GM19438 (cell line): Measurements from ENCODE around the gene ADK.

Experiments
- ATAC-seq: cut with Tn5 transposase; IDR thresholded peaks from one replicate; pipeline ENCODE4 v1.9.1; 2021; ENCODE audit warnings: low read depth; ENCODE audit not compliant: unreplicated experiment

ADK gene

GRCh38 chr10:74231375-74231774 lies 80.4 kb downstream of the ADK start:
- no peak for ATAC-seq

GRCh38 chr10:74233281-74233680 lies 82.3 kb downstream of the ADK start:
- ATAC-seq = no peak

- ATAC-seq = no peak
These were observed 83.5 kb downstream of the ADK start for GRCh38 chr10:74234569-74234968.

- ATAC-seq = no peak
These were observed 87.0 kb downstream of the ADK start for GRCh38 chr10:74238031-74238431.

- ATAC-seq = no peak
These were observed 87.5 kb downstream of the ADK start for GRCh38 chr10:74238516-74238915.

- ATAC-seq = no peak
These were observed 92.0 kb downstream of the ADK start for GRCh38 chr10:74243067-74243466.

GRCh38 chr10:74244097-74244685 lies 93.2 kb downstream of the ADK start:
- no peak for ATAC-seq

- ATAC-seq = no peak
These were observed 93.8 kb downstream of the ADK start for GRCh38 chr10:74244807-74245206.

GRCh38 chr10:74246495-74246894 lies 95.5 kb downstream of the ADK start:
- no peak for ATAC-seq

- no peak for ATAC-seq
These were observed 98.8 kb downstream of the ADK start for GRCh38 chr10:74249865-74250264.

GRCh38 chr10:74255214-74255613 lies 104.2 kb downstream of the ADK start:
- no peak for ATAC-seq

- no peak for ATAC-seq
These were observed 104.9 kb downstream of the ADK start for GRCh38 chr10:74255888-74256357.

GRCh38 chr10:74262856-74263255 lies 111.8 kb downstream of the ADK start:
- ATAC-seq = no peak

- no peak for ATAC-seq
These were observed 113.0 kb downstream of the ADK start for GRCh38 chr10:74263996-74264395.

- no peak for ATAC-seq
These were observed 121.3 kb downstream of the ADK start for GRCh38 chr10:74272288-74272687.

- ATAC-seq = no peak
These were observed 124.8 kb downstream of the ADK start for GRCh38 chr10:74275755-74276290.

- no peak for ATAC-seq
These were observed 125.4 kb downstream of the ADK start for GRCh38 chr10:74276416-74276815.

- ATAC-seq = no peak
These were observed 131.3 kb downstream of the ADK start for GRCh38 chr10:74282151-74282847.

- no peak for ATAC-seq
These were observed 131.8 kb downstream of the ADK start for GRCh38 chr10:74282848-74283210.

- no peak for ATAC-seq
These were observed 138.2 kb downstream of the ADK start for GRCh38 chr10:74289188-74289587.

- ATAC-seq = no peak
These were observed 138.9 kb downstream of the ADK start for GRCh38 chr10:74289951-74290350.

- ATAC-seq = no peak
These were observed 139.7 kb downstream of the ADK start for GRCh38 chr10:74290708-74291107.
